Islet of Langerhans (tissue), 1 donor: ENCODE results near the gene ANO9.
"Not testable (repeated sequence)": the region's sequence is repeated elsewhere in the genome, so short reads cannot be mapped to it uniquely, and the experiment has no call there.

Experiments
- FAIRE-seq: peaks from one replicate; lab custom pipeline; 2011; peaks lifted over from hg19 to GRCh38; lab: Jason Lieb, UNC

The ANO9 gene

GRCh38 chr11:451738-452137, 9.9 kb upstream of the ANO9 start:
- no peak for FAIRE-seq

- FAIRE-seq = no peak
Measured at GRCh38 chr11:450809-451451, 9.1 kb upstream of the ANO9 start.

DNA sequence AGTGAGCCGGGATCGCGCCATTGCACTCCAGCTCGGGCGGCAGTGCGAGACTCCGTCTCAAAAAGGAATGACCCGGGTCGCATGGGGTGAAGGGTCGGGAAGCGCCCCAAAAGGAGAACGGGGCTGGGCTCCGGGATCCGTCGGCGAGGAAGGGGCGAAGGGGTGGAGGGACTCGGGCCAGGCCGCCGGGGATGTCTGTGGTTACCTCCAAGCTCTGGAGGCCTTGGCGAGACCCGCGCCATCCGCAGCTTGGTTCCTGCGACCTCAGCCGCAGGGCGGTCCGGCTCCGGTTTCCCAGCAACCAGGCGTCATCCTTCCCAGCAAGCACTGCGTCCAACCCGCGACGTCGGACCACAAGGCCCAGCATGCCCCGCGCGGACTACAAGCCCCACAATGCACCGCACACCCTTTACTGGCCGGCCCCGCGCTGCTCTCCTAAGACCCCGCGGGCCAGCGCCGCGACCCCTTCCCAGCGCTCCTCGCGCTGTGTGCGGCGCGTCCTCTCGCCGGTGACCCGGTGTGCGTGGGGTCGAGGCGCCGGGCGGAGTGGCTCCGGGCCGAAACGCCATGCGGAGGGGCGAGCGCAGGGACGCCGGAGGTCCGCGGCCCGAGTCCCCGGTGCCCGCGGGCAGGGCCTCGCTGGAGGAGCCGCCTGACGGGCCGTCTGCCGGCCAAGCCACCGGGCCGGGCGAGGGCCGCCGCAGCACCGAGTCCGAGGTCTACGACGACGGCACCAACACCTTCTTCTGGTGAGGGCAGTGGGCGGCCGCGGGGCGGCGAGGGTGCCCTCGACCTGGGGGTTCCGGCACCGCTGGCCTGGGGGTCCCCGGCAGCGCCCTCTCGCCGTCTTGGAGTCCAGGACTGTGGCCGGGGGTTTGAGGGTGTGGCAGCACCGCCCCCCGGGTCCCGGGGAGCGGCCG, 8.3 kb upstream of the ANO9 start, which contains the start of gene PTDSS2:
TSS of gene PTDSS2 (plus strand) at position 391 of the 920 bp plus-strand sequence. CDS start at position 568, 177 bp downstream.
- no peak for FAIRE-seq

- peak; percentile 69 for FAIRE-seq
Measured at GRCh38 chr11:447923-448731, 6.3 kb upstream of the ANO9 start.

- no peak for FAIRE-seq
Measured at GRCh38 chr11:446891-447290, 5.1 kb upstream of the ANO9 start.

- no peak for FAIRE-seq
Measured at GRCh38 chr11:445765-446588, 4.2 kb upstream of the ANO9 start.

GRCh38 chr11:444396-445144, 2.8 kb upstream of the ANO9 start:
- FAIRE-seq = no peak

DNA sequence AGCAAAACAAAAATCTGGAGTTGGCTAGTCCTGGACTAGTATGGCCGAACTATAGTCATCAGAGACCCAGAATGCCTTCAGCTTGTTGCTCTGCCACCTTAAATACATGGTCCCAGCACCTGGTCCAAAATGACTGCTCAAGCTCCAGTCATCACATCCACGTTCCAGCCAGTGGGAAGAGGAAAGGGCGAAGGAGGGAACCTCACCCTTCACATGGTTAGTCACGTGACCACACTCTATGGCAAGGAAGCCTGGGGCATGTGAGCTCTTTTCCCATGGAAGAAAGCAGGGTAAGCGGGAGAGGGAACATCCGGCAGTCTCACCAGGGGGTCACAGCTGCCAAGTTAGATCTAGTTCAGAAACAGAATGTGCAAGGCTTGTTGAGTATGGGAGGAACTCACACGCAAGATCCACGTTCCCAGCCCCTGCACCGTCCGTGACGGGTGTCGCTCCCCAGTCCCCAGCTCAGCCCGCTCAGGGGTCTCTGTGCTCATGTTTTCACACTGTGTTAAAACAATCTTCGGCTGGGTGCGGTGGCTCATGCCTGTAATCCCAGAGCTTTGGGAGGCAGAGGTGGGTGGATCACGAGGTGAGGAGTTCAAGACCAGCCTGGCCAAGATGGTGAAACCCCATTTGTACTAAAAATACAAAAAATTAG, 1.9 kb upstream of the ANO9 start:
- FAIRE-seq = no peak

GRCh38 chr11:442611-443081, 835 bp upstream of the ANO9 start:
- FAIRE-seq = no peak

GRCh38 chr11:441043-441417, 781 bp downstream of the ANO9 start:
- FAIRE-seq = no peak

DNA sequence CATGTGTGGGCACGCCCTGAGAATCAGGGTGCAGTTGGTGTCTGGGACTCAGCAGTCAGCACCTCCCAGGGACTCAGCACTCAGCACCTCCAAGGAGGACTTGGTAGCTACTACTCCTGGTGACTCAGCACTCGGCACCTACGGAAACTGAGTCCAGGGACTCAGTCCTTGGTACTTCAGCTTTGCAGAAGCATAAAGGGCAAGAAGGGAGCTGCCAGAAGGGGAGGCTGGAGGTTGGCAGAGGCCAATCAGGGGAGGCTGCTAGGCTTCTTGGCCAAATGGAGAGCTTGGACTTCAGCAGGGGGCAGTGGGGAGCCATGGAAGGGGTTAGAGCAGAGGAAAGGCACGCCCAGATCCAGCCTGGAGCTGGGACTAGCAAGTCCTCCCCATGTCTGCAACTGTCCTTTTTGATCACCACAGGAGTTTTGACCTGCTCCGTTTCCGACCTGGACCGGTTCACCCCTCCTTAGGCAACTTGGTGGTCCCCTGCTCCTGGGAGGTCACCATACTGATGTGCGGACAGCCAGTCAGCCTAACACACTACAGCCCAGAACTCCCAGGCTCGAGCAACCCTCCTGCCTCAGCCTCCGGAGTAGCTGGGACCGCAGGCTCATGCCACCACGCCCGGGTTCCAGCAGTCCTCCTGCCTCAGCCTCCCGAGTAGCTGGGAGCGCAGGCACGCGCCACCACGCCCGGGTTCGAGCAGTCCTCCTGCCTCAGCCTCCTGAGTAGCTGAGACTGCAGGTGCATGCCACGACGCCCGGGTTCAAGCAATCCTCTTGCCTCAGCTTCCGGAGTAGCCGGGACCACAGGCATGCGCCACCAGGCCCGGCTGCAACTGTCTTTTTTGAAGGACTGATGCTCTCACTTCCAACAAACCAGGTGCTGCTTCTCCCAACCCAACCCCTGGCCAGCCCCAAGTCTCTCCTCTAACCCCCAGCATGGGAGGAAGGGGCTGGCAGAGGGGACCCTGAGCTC, 1.5 kb downstream of the ANO9 start:
- no peak for FAIRE-seq

GRCh38 chr11:439315-440064, 2.3 kb downstream of the ANO9 start:
- FAIRE-seq = no peak

DNA sequence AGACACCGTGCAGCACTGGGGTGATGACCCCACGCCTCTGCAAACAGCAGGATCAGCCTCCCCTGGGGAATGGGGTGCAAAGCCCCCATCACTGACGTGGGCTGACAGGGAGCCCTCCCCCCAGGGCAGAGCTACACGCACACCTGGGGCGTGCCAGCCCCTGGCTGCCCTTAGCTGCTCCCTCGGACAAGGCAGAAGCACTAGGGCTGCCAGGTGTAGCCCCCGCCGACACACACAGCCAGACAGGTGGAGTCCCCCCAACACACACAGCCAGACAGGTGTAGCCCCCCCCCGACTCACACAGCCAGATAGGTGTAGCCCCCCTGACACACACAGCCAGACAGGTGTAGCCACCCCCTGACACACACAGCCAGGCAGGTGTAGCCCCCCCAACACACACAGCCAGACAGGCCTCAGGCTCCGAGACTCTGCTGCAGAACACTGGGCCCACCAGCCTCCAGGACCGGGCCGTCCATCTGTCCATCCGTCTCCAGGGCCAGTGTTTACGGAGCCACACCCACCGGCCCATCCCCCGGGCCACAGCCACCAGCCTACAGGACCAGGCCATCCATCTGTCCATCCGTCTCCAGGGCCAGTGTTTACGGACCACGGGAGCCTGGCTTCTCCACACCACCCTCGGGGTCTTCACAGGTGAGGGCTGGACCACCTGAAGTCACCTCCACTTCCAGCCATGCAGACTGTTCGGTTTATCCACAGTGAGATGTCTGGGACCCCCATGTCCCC, 3.5 kb downstream of the ANO9 start:
- no peak for FAIRE-seq

DNA sequence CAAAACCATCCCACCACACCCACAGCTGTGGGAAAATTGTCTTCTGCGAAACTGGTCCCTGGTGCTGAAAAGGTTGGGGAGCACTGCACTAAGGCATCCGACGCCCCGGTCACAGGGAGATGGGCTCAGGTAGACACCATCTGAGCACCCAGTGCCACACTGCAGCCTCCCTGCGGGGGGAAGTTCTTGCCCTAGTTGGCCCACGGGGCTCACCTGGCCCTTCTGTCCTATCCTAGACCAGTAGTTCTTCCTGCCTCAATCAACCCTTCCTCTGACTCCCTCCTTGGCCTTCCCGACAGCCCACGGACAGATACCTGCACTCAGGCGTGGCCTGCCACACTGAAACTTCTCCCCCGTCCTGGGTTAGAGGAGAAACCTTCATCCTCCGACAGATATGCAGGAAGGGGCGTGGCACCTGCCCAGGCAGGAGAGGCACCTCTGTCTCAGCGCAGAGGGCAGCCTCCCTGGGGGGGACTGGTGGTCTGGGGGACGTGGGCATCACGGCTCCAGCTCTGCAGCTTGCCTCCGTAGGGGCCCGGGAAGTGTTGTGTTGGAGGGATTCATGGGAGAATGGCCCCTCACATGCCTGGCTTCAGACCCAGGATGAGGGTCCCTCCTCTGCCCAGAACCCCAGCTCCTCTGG, 4.5 kb downstream of the ANO9 start:
- no peak for FAIRE-seq

- FAIRE-seq = not testable (repeated sequence)
Measured at GRCh38 chr11:434999-435740, 6.6 kb downstream of the ANO9 start.

GRCh38 chr11:434496-434895, 7.3 kb downstream of the ANO9 start:
- FAIRE-seq = no peak
